Mesendoderm (in vitro differentiated cells): ENCODE data around the gene NEDD4L.

Source experiments
- DNase-seq: peaks from one replicate; pipeline ENCODE4 v3.0.0; 2013
- H2AK5ac ChIP-seq: 2 replicates; pipeline ENCODE4 v1.6.1; 2013; ENCODE audit warnings: low read length, inconsistent platforms
- H2BK120ac ChIP-seq: 2 replicates; pipeline ENCODE4 v1.6.1; 2013; ENCODE audit warnings: low read depth, mild to moderate bottlenecking, low read length, moderate library complexity, mixed read lengths
- H2BK15ac ChIP-seq: replicated peaks from 2 replicates; pipeline ENCODE4 v1.6.1; 2013; ENCODE audit warnings: low read depth, mild to moderate bottlenecking, moderate library complexity
- H2BK5ac ChIP-seq: 2 replicates; pipeline ENCODE4 v1.6.1; 2013; ENCODE audit warnings: low read length, inconsistent platforms
- H3K18ac ChIP-seq: 2 replicates; pipeline ENCODE4 v1.6.1; 2013; ENCODE audit warnings: mild to moderate bottlenecking, low read length, mixed read lengths
- H3K23ac ChIP-seq: one replicate; pipeline ENCODE4 v1.6.1; 2013; ENCODE audit warnings: low read length
- H3K27ac ChIP-seq: 2 replicates; pipeline ENCODE4 v1.5.1; 2013; ENCODE audit warnings: low read depth, mild to moderate bottlenecking, inconsistent platforms, low read length, moderate library complexity
- H3K27me3 ChIP-seq: 2 replicates; pipeline ENCODE4 v1.6.1; 2013; ENCODE audit warnings: low read length, control low read depth, mild to moderate bottlenecking, inconsistent platforms; ENCODE audit not compliant: insufficient read depth, poor library complexity
- H3K36me3 ChIP-seq: 2 replicates; pipeline ENCODE4 v1.6.1; 2013; ENCODE audit warnings: low read length, inconsistent platforms; ENCODE audit not compliant: control insufficient read depth, insufficient read depth
- H3K4ac ChIP-seq: one replicate; pipeline ENCODE4 v1.6.1; 2013; ENCODE audit warnings: low read depth, mild to moderate bottlenecking, low read length, moderate library complexity
- H3K4me1 ChIP-seq: 2 replicates; pipeline ENCODE4 v1.6.1; 2013; ENCODE audit warnings: low read depth, low read length, inconsistent platforms; ENCODE audit not compliant: control insufficient read depth
- H3K4me2 ChIP-seq: 2 replicates; pipeline ENCODE4 v1.6.1; 2013; ENCODE audit warnings: low read length
- H3K4me3 ChIP-seq: 2 replicates; pipeline ENCODE4 v1.5.1; 2013; ENCODE audit warnings: mild to moderate bottlenecking, low read length
- H3K56ac ChIP-seq: one replicate; pipeline ENCODE4 v1.6.1; 2013; ENCODE audit warnings: low read length
- H3K79me1 ChIP-seq: 2 replicates; pipeline ENCODE4 v1.6.1; 2013; ENCODE audit warnings: low read length, inconsistent platforms
- H3K79me2 ChIP-seq: 2 replicates; pipeline ENCODE4 v1.6.1; 2013; ENCODE audit warnings: mild to moderate bottlenecking, low read length; ENCODE audit not compliant: control insufficient read depth, insufficient read depth
- H3K9ac ChIP-seq: 2 replicates; pipeline ENCODE4 v1.6.1; 2013; ENCODE audit warnings: low read length, inconsistent platforms
- H4K5ac ChIP-seq: one replicate; pipeline ENCODE4 v1.6.1; 2013; ENCODE audit warnings: low read length
- H4K8ac ChIP-seq: one replicate; pipeline ENCODE4 v1.6.1; 2013; ENCODE audit warnings: low read depth, mild to moderate bottlenecking, control low read depth, low read length, moderate library complexity
- WGBS: extraction: QIAGEN DNeasy Blood & Tissue Kit; methylation state at CpG from one replicate; pipeline ENCODE4 v1.1.7; 2013; ENCODE audit warnings: low lambda C conversion rate, missing lambda C conversion rate; ENCODE audit not compliant: insufficient coverage; ENCODE audit errors: extremely low coverage; 5-methylcytosine and 5-hydroxymethylcytosine counted together

Gene NEDD4L

GRCh38 chr18:58394602-58395425 is 350.8 kb downstream of the NEDD4L start:
- H3K18ac ChIP-seq, result no peak overlapping the region
- H3K79me2 ChIP-seq, result no peaks in the 10 kb centered on the region
- no peaks in the 10 kb centered on the region for H3K4me1 ChIP-seq
- no peaks in the 10 kb centered on the region for H3K27me3 ChIP-seq
- H3K23ac ChIP-seq, result no peak overlapping the region
- no peak overlapping the region for H4K5ac ChIP-seq
- H3K79me1 ChIP-seq, result no peaks in the 10 kb centered on the region
- peaks cover 1% of the 10 kb centered on the region for H3K36me3 ChIP-seq
- H2BK120ac ChIP-seq, result no peak overlapping the region
- H2AK5ac ChIP-seq, result no peak overlapping the region
- H2BK5ac ChIP-seq, result no peak overlapping the region
- no peak overlapping the region for H4K8ac ChIP-seq
- H3K9ac ChIP-seq, result no peak overlapping the region
- no peak overlapping the region for H2BK15ac ChIP-seq
- no peak overlapping the region for H3K27ac ChIP-seq
- no peak overlapping the region for H3K56ac ChIP-seq
- no peak overlapping the region for H3K4me3 ChIP-seq
- no peak overlapping the region for H3K4ac ChIP-seq
- no peak overlapping the region for H3K4me2 ChIP-seq
- DNase-seq, result no peak
- no CpG with 5 or more reads among the region's 12 CpGs for WGBS

- Histone ChIP-seq H3K4me3 (no peak overlapping the region), H3K4me2 (no peak overlapping the region), H2AK5ac (no peak overlapping the region), H3K36me3 (peaks cover 1% of the 10 kb centered on the region), H3K4ac (no peak overlapping the region), H3K4me1 (no peaks in the 10 kb centered on the region), H3K79me2 (no peaks in the 10 kb centered on the region), H3K23ac (no peak overlapping the region), H2BK5ac (no peak overlapping the region), H3K9ac (no peak overlapping the region), H4K8ac (no peak overlapping the region), H2BK15ac (no peak overlapping the region), H2BK120ac (no peak overlapping the region), H4K5ac (no peak overlapping the region), H3K56ac (no peak overlapping the region), H3K27ac (no peak overlapping the region), H3K27me3 (no peaks in the 10 kb centered on the region), H3K79me1 (no peaks in the 10 kb centered on the region), H3K18ac (no peak overlapping the region)
- WGBS, result no CpG with 5 or more reads among the region's 10 CpGs
- DNase-seq, result no peak
These were observed 352.1 kb downstream of the NEDD4L start for GRCh38 chr18:58396144-58396543.

GRCh38 chr18:58396966-58397365 is 352.9 kb downstream of the NEDD4L start:
- no peak overlapping the region for H3K27ac ChIP-seq
- no peak overlapping the region for H3K4ac ChIP-seq
- no peak overlapping the region for H3K18ac ChIP-seq
- no peak overlapping the region for H3K56ac ChIP-seq
- H2BK5ac ChIP-seq, result no peak overlapping the region
- no peaks in the 10 kb centered on the region for H3K27me3 ChIP-seq
- no peak overlapping the region for H3K9ac ChIP-seq
- no peak overlapping the region for H2AK5ac ChIP-seq
- H3K4me1 ChIP-seq, result no peaks in the 10 kb centered on the region
- no peak overlapping the region for H2BK120ac ChIP-seq
- no peak overlapping the region for H4K8ac ChIP-seq
- H3K36me3 ChIP-seq, result no peaks in the 10 kb centered on the region
- no CpG with 5 or more reads among the region's 3 CpGs for WGBS
- no peak overlapping the region for H4K5ac ChIP-seq
- no peak overlapping the region for H3K4me2 ChIP-seq
- DNase-seq, result no peak
- no peak overlapping the region for H3K23ac ChIP-seq
- H3K79me1 ChIP-seq, result no peaks in the 10 kb centered on the region
- no peak overlapping the region for H2BK15ac ChIP-seq
- H3K79me2 ChIP-seq, result no peaks in the 10 kb centered on the region
- no peak overlapping the region for H3K4me3 ChIP-seq

GRCh38 chr18:58397385-58398132 is 353.5 kb downstream of the NEDD4L start:
- H2BK15ac ChIP-seq, result no peak overlapping the region
- H3K4me2 ChIP-seq, result no peak overlapping the region
- no peak overlapping the region for H3K23ac ChIP-seq
- H3K18ac ChIP-seq, result no peak overlapping the region
- H2BK120ac ChIP-seq, result no peak overlapping the region
- no peak overlapping the region for H3K4ac ChIP-seq
- no peak overlapping the region for H2AK5ac ChIP-seq
- no peak overlapping the region for H4K5ac ChIP-seq
- no peak overlapping the region for H2BK5ac ChIP-seq
- H3K36me3 ChIP-seq, result no peaks in the 10 kb centered on the region
- no peak overlapping the region for H4K8ac ChIP-seq
- H3K27me3 ChIP-seq, result no peaks in the 10 kb centered on the region
- no peak for DNase-seq
- H3K9ac ChIP-seq, result no peak overlapping the region
- no peaks in the 10 kb centered on the region for H3K79me1 ChIP-seq
- whole genome bisulfite sequencing, result no CpG with 5 or more reads among the region's 9 CpGs
- H3K4me1 ChIP-seq, result no peaks in the 10 kb centered on the region
- H3K79me2 ChIP-seq, result no peaks in the 10 kb centered on the region
- no peak overlapping the region for H3K56ac ChIP-seq
- H3K27ac ChIP-seq, result no peak overlapping the region
- H3K4me3 ChIP-seq, result no peak overlapping the region

GRCh38 chr18:58398648-58399398 is 354.8 kb downstream of the NEDD4L start:
- Histone ChIP-seq H2BK15ac (no peak overlapping the region), H3K27me3 (no peaks in the 10 kb centered on the region), H4K8ac (no peak overlapping the region), H3K18ac (no peak overlapping the region), H2AK5ac (no peak overlapping the region), H3K4ac (no peak overlapping the region), H3K79me2 (no peaks in the 10 kb centered on the region), H3K79me1 (no peaks in the 10 kb centered on the region), H2BK120ac (no peak overlapping the region), H3K56ac (no peak overlapping the region), H3K23ac (no peak overlapping the region), H3K4me2 (no peak overlapping the region), H3K4me1 (no peaks in the 10 kb centered on the region), H2BK5ac (no peak overlapping the region), H3K4me3 (no peak overlapping the region), H3K27ac (no peak overlapping the region), H3K36me3 (no peaks in the 10 kb centered on the region), H4K5ac (no peak overlapping the region), H3K9ac (no peak overlapping the region)
- no peak for DNase-seq
- no CpG with 5 or more reads among the region's 11 CpGs for WGBS
